ENCODE data around the gene SLC16A7. TPM values are rescaled to one million over a fixed set of nuclear protein-coding genes. Genes with fewer than 3 reads are reported as not detected.

The SLC16A7 gene, protein sequence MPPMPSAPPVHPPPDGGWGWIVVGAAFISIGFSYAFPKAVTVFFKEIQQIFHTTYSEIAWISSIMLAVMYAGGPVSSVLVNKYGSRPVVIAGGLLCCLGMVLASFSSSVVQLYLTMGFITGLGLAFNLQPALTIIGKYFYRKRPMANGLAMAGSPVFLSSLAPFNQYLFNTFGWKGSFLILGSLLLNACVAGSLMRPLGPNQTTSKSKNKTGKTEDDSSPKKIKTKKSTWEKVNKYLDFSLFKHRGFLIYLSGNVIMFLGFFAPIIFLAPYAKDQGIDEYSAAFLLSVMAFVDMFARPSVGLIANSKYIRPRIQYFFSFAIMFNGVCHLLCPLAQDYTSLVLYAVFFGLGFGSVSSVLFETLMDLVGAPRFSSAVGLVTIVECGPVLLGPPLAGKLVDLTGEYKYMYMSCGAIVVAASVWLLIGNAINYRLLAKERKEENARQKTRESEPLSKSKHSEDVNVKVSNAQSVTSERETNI
- total RNA-seq (10 to 100 TPM; 12.3 to 21.9 (median 17.1) TPM), polyA plus RNA-seq (1 to 10 TPM; 2.0 to 6.3 TPM)
- long read RNA-seq, donor 1, transcript SLC16A7-203 (6 exons, 1,969 nt) = major isoform, 11 of 13 reads
- long read RNA-seq, donor 1, partial matches to known transcripts = 1 of 13 reads
- long read RNA-seq, donor 1, other reads (novel, unspliced or antisense) = 1 of 13 reads
- long read RNA-seq, donor 2, partial matches to known transcripts = 0 of 1 reads
- long read RNA-seq, donor 2, other reads (novel, unspliced or antisense) = 0 of 1 reads
- long read RNA-seq, donor 3, partial matches to known transcripts = 0 of 2 reads
- long read RNA-seq, donor 3, other reads (novel, unspliced or antisense) = 1 of 2 reads

DNA sequence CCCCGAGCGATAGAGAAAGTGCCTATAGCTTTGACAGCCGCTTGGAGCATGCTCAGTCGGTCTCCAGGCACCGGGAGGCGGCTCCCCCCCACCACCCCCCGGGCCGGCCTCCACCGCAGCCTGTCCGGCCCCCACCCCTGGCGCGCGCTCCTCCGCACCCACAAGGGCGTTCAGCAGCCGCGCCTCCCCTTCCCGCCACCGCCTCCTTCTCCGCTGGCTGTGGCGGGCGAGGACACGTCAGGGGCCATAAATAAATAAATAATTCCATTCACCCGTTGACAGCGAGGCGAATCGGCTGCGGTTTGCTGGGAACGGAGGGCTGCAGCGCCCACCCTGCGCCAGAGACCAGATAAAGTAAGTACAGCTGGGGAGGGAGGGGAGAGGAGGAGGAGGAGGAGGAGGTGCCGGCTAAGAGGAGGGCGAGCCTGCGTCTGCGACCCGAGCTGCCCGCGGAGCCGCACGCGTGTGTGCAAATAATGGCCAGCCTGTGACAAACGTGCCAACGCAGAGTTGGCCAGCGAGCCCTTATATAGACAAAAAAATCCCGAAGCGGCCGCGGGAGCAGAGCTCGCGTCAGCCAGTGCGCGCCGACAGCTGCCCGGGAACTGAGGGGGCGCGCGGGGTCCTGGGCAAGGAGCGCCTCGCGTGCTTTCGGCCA, at the start of gene SLC16A7:
TSS of gene SLC16A7 (plus strand) at position 147 of the 658 bp plus-strand sequence. CDS start 108,773 bp downstream, outside the sequence.
- intact Hi-C loops (cut with DNase I) = no loop called here
- WGBS, 3 donors = 0 to 1% (median 0%) methylated on average over 60 to 61 of the region's 61 CpGs
- Histone ChIP-seq H3K4me1 (ENCODE audit: insufficient read depth) (peaks cover 2% of the 10 kb centered on the region), H3K27me3 (no peaks in the 10 kb centered on the region), H3K4me3 (peak within 1 kb of the TSS; percentile 63), H3K9me3 (no peaks in the 10 kb centered on the region), H3K27ac (peak within 1 kb of the TSS; percentile 87 to 96), H3K36me3 (no peaks in the 10 kb centered on the region)
- TF ChIP-seq POLR2A (IDR thresholded peaks at IDR 0.05) = peak; percentile 57
- TF ChIP-seq, protein P1, sequence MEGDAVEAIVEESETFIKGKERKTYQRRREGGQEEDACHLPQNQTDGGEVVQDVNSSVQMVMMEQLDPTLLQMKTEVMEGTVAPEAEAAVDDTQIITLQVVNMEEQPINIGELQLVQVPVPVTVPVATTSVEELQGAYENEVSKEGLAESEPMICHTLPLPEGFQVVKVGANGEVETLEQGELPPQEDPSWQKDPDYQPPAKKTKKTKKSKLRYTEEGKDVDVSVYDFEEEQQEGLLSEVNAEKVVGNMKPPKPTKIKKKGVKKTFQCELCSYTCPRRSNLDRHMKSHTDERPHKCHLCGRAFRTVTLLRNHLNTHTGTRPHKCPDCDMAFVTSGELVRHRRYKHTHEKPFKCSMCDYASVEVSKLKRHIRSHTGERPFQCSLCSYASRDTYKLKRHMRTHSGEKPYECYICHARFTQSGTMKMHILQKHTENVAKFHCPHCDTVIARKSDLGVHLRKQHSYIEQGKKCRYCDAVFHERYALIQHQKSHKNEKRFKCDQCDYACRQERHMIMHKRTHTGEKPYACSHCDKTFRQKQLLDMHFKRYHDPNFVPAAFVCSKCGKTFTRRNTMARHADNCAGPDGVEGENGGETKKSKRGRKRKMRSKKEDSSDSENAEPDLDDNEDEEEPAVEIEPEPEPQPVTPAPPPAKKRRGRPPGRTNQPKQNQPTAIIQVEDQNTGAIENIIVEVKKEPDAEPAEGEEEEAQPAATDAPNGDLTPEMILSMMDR (IDR thresholded peaks at IDR 0.05) = no peak
- DNase-seq = peak; percentile 87 to 90 (median 89)

DNA sequence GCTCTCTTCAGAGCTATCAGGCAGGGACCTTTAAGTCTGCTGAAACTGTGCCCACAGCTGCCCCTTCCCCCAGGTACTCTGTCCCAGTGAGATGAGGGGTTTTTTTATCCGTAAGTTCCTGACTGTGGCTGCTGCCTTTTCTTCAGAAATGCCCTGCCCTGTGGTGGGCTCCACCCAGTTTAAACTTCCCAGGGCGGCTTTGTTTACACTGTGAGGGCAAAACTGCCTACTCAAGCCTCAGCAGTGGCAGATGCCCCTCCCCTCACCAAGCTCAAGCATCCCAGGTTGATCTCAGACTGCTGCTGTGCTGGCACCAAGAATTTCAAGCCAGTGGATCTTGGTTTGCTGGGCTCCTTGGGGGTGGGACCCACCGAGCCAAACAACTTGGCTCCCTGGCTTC, 46.9 kb upstream of the SLC16A7 start:
- intact Hi-C loops (cut with DNase I) = no loop called here
- no peak overlapping the region for H3K4me3 ChIP-seq
- no peak for TF ChIP-seq POLR2A (IDR thresholded peaks at IDR 0.05)
- no peak for TF ChIP-seq EP300 (IDR thresholded peaks at IDR 0.05)
- TF ChIP-seq, protein P1 (IDR thresholded peaks at IDR 0.05) = no peak
- WGBS, 3 donors = 54 to 66% (median 64%) methylated on average over 3 of the region's 3 CpGs
- H3K36me3 ChIP-seq = no peaks in the 10 kb centered on the region
- H3K4me1 ChIP-seq (ENCODE audit: insufficient read depth) = no peaks in the 10 kb centered on the region
- H3K27ac ChIP-seq = no peak overlapping the region
- no peaks in the 10 kb centered on the region for H3K9me3 ChIP-seq
- DNase-seq = no peak
- no peaks in the 10 kb centered on the region for H3K27me3 ChIP-seq

DNA sequence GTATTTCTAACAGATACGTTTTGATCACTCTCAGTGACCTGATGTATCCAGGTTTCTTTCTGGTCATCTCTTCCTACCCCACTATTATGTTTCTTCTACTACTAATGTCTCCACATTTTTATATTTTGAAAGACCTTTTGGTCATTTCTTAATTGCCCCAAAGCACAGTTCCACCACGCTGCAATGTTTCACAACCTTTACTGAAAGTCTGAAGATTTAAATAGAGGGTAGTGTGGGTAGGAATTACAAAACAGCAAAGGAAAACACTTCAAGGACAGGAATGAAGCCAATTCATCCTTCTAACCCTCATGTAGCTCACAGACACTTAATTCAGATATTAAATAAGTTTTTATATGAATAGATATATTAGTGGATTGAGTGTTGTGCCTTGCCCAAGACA, 36.1 kb upstream of the SLC16A7 start:
- intact Hi-C loops (cut with DNase I) = no loop called here
- H3K27me3 ChIP-seq = no peaks in the 10 kb centered on the region
- WGBS, 3 donors = 66 to 74% (median 72%) methylated on average over 2 of the region's 2 CpGs

DNA sequence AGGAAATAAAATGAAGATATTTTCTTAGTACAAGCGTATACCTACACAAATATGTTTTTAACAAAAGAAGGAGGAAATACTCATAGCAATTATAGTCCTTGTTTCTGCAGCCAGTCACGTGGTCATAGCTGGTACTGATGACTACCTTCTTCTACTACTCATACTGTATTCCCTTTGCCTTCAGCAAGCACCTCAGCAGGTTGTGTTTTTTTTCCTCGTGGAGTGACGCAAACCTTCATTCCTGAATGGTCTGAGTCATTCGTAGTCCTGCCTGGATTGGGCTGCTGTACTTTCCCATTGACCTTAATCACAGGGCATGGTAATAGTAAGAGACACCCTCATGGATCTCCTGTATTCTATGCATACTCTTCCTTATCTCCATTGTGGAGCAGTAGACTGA, 25.7 kb upstream of the SLC16A7 start:
- H3K27me3 ChIP-seq = no peaks in the 10 kb centered on the region
- H3K27ac ChIP-seq = no peak overlapping the region
- no peaks in the 10 kb centered on the region for H3K9me3 ChIP-seq
- intact Hi-C loops (cut with DNase I) = no loop called here
- H3K36me3 ChIP-seq = no peaks in the 10 kb centered on the region
- H3K4me1 ChIP-seq (ENCODE audit: insufficient read depth) = no peaks in the 10 kb centered on the region
- TF ChIP-seq, protein P1 (IDR thresholded peaks at IDR 0.05) = no peak
- TF ChIP-seq POLR2A (IDR thresholded peaks at IDR 0.05) (no peak), EP300 (IDR thresholded peaks at IDR 0.05) (no peak)
- DNase-seq = no peak
- WGBS, 3 donors = 82 to 88% (median 83%) methylated on average over 5 of the region's 5 CpGs
- H3K4me3 ChIP-seq = no peak overlapping the region

More for the DNA sequence above, 36.1 kb upstream of the SLC16A7 start:
- TF ChIP-seq, protein P1 (IDR thresholded peaks at IDR 0.05) = no peak
- TF ChIP-seq POLR2A (IDR thresholded peaks at IDR 0.05) = no peak
- DNase-seq = no peak
- no peaks in the 10 kb centered on the region for H3K4me1 ChIP-seq (ENCODE audit: insufficient read depth)
- H3K9me3 ChIP-seq = no peaks in the 10 kb centered on the region
- no peak overlapping the region for H3K4me3 ChIP-seq
- no peaks in the 10 kb centered on the region for H3K36me3 ChIP-seq
- H3K27ac ChIP-seq = no peak overlapping the region

All from ovary (tissue), 10 donors.